Aorta (tissue), 5 donors: ENCODE data around the gene CD96. TPM values are rescaled to one million over a fixed set of nuclear protein-coding genes. Genes with fewer than 3 reads are reported as not detected.
"Not testable (repeated sequence)": the region's sequence is repeated elsewhere in the genome, so short reads cannot be mapped to it uniquely, and the experiment has no call there.

Source experiments
- ATAC-seq: fragments of 200-7000 bp; cut with Tn5 transposase; one replicate; pipeline ENCODE4 v1.9.1; 2022; ENCODE audit warnings: moderate library complexity; ENCODE audit not compliant: low FRiP score
- DNase-seq, 2 donors: peaks; one replicate each; pipeline ENCODE4 v3.0.0-alpha.2; 2020
- H3K27ac ChIP-seq, 2 donors: one replicate each; pipeline ENCODE4 v1.5.1; 2013; ENCODE audit warnings: low read length in 2 of 2, mild to moderate bottlenecking in 2 of 2, moderate library complexity in 2 of 2, control low read depth in 1 of 2, inconsistent platforms in 1 of 2, low read depth in 1 of 2
- H3K27me3 ChIP-seq, 2 donors: one replicate each; pipeline ENCODE4 v1.6.1; 2013; ENCODE audit warnings: control low read depth in 1 of 2, low read length in 1 of 2, mild to moderate bottlenecking in 1 of 2, moderate library complexity in 1 of 2; ENCODE audit not compliant: insufficient read depth in 2 of 2, control insufficient read depth in 1 of 2
- H3K36me3 ChIP-seq, 2 donors: one replicate each; pipeline ENCODE4 v1.6.1; 2013; ENCODE audit warnings: control low read depth in 1 of 2, low read length in 1 of 2, mild to moderate bottlenecking in 1 of 2; ENCODE audit not compliant: insufficient read depth in 2 of 2, control insufficient read depth in 1 of 2
- H3K4me1 ChIP-seq, 2 donors: one replicate each; pipeline ENCODE4 v1.6.1; 2013; ENCODE audit warnings: low read length in 2 of 2, control low read depth in 1 of 2, mild to moderate bottlenecking in 1 of 2, moderate library complexity in 1 of 2; ENCODE audit not compliant: insufficient read depth in 2 of 2, control insufficient read depth in 1 of 2
- H3K4me3 ChIP-seq, 2 donors: one replicate each; pipeline ENCODE4 v1.5.1; 2013; ENCODE audit warnings: low read length in 2 of 2, control low read depth in 1 of 2, mild to moderate bottlenecking in 1 of 2
- H3K9me3 ChIP-seq: one replicate; pipeline ENCODE4 v1.6.1; 2013; ENCODE audit warnings: mild to moderate bottlenecking, low read length; ENCODE audit not compliant: control insufficient read depth
- WGBS, 2 donors: extraction: QIAGEN DNeasy Blood & Tissue Kit; methylation state at CpG; one replicate each; pipeline ENCODE4 v1.1.7; 2013; 5-methylcytosine and 5-hydroxymethylcytosine counted together
- intact Hi-C, 2 donors: fragments of 100-400 bp; cut with DNase I; formaldehyde crosslinking; loops; one replicate each; pipeline versions ENCODE4 v1.14.2 to v1.15.0; 2022
- polyA plus RNA-seq, 2 donors: library from polyadenylated mRNA; stranded (reverse); fragments of 200-250 nt; gene quantifications; one replicate each; pipeline ENCODE4 v1.2.3, GENCODE V29; 2013
- total RNA-seq, 2 donors: library from RNA; stranded (reverse); fragmentation: NEBNext Ultra II Directional; extraction: Animal tissue kit (Norgen Biotek cat#: 25700); gene quantifications; one replicate each; pipeline ENCODE4 v1.2.1, GENCODE V29; 2021
- donor health status: healthy with polysubstance abuse.
- donor health status: Bipolar disorder and iron deficiency.
- donor health status: DM: no; HTN: no; CAD: no.
- donor health status: DM: no; HTN: no; CAD: no.
- donor health status: DM: yes; HTN: yes; CAD: no.

Gene CD96
- total and polyA plus RNA-seq, 4 donors, result 0.10 to 4.8 (median 1.7) TPM

GRCh38 chr3:111630638-111631037 lies 88.6 kb downstream of the CD96 start:
- H3K9me3 ChIP-seq, H3K27ac ChIP-seq, H3K4me1 ChIP-seq, H3K4me3 ChIP-seq, H3K27me3 ChIP-seq, intact Hi-C loops, H3K36me3 ChIP-seq, ATAC-seq, DNase-seq: not testable (repeated sequence)

- H3K36me3 ChIP-seq, result no peaks in the 10 kb centered on the region
Measured at GRCh38 chr3:111635403-111635802, 93.4 kb downstream of the CD96 start.

GRCh38 chr3:111636366-111636885 lies 94.4 kb downstream of the CD96 start:
- Histone ChIP-seq H3K27ac (no peak overlapping the region), H3K4me3 (no peak overlapping the region), H3K27me3 (no peaks in the 10 kb centered on the region), H3K4me1 (no peaks in the 10 kb centered on the region), H3K36me3 (no peaks in the 10 kb centered on the region), H3K9me3 (no peaks in the 10 kb centered on the region)
- intact Hi-C loops, result no loop called here
- WGBS, 2 donors, result 24 to 48% methylated on average over 4 of the region's 4 CpGs
- ATAC-seq (no peak), DNase-seq (no peak)

More at GRCh38 chr3:111635403-111635802, 93.4 kb downstream of the CD96 start:
- ATAC-seq (no peak), DNase-seq (no peak)
- Histone ChIP-seq H3K9me3 (no peaks in the 10 kb centered on the region), H3K4me3 (no peak overlapping the region), H3K27me3 (no peaks in the 10 kb centered on the region), H3K4me1 (no peaks in the 10 kb centered on the region), H3K27ac (no peak overlapping the region)
- 56 to 67% methylated on average over 2 of the region's 2 CpGs for WGBS, 2 donors
- intact Hi-C loops, result no loop called here

- ATAC-seq (no peak), DNase-seq (no peak)
- H3K27me3 ChIP-seq, result no peaks in the 10 kb centered on the region
- no peak overlapping the region for H3K4me3 ChIP-seq
- H3K4me1 ChIP-seq, result no peaks in the 10 kb centered on the region
- H3K9me3 ChIP-seq, result no peaks in the 10 kb centered on the region
- WGBS, 2 donors, result 85 to 87% methylated on average over 4 of the region's 4 CpGs
- no peak overlapping the region for H3K27ac ChIP-seq
- intact Hi-C loops, result no loop called here
- H3K36me3 ChIP-seq, result no peaks in the 10 kb centered on the region
Measured at GRCh38 chr3:111639316-111639715, 97.3 kb downstream of the CD96 start.

GRCh38 chr3:111648991-111649579 lies 107.1 kb downstream of the CD96 start:
- 59% methylated on average over 3 of the region's 3 CpGs for WGBS, 2 donors

GRCh38 chr3:111650378-111651275 lies 108.6 kb downstream of the CD96 start:
- Histone ChIP-seq H3K27me3 (peaks cover 0 to 2% of the 10 kb centered on the region in 2 donors), H3K4me1 (no peaks in the 10 kb centered on the region), H3K27ac (no peak overlapping the region), H3K36me3 (no peaks in the 10 kb centered on the region), H3K9me3 (peaks cover 2% of the 10 kb centered on the region), H3K4me3 (no peak overlapping the region)
- ATAC-seq, result no peak
- WGBS, 2 donors, result 17 to 36% methylated on average over 4 of the region's 4 CpGs
- DNase-seq, result no peak
- intact Hi-C loops, result no loop called here

More at GRCh38 chr3:111648991-111649579, 107.1 kb downstream of the CD96 start:
- Histone ChIP-seq H3K36me3 (no peaks in the 10 kb centered on the region), H3K4me3 (no peak overlapping the region), H3K4me1 (no peaks in the 10 kb centered on the region), H3K27me3 (no peaks in the 10 kb centered on the region), H3K27ac (no peak overlapping the region), H3K9me3 (peaks cover 2% of the 10 kb centered on the region)
- DNase-seq, result no peak
- intact Hi-C loops, result no loop called here
- ATAC-seq, result no peak

- Histone ChIP-seq H3K4me1 (no peaks in the 10 kb centered on the region), H3K27me3 (peaks cover 0 to 2% of the 10 kb centered on the region in 2 donors), H3K9me3 (peaks cover 2% of the 10 kb centered on the region), H3K4me3 (no peak overlapping the region), H3K36me3 (no peaks in the 10 kb centered on the region), H3K27ac (no peak overlapping the region)
- 65 to 66% methylated on average over 6 of the region's 6 CpGs for WGBS, 2 donors
- DNase-seq (no peak), ATAC-seq (no peak)
- intact Hi-C loops, result no loop called here
Measured at GRCh38 chr3:111652492-111653180, 110.6 kb downstream of the CD96 start.

- H3K27me3 ChIP-seq, result peaks cover 0 to 2% of the 10 kb centered on the region in 2 donors
- peaks cover 2% of the 10 kb centered on the region for H3K9me3 ChIP-seq
- WGBS, 2 donors, result 89 to 92% methylated on average over 2 of the region's 2 CpGs
- H3K36me3 ChIP-seq, result no peaks in the 10 kb centered on the region
- DNase-seq, result no peak
- no peak overlapping the region for H3K4me3 ChIP-seq
- H3K27ac ChIP-seq, result no peak overlapping the region
- no peaks in the 10 kb centered on the region for H3K4me1 ChIP-seq
- intact Hi-C loops, result no loop called here
- no peak for ATAC-seq
Measured at GRCh38 chr3:111653766-111654165, 111.8 kb downstream of the CD96 start.
